ENCODE results near the gene TRIAP1. TPM values are rescaled to one million over a fixed set of nuclear protein-coding genes. Genes with fewer than 3 reads are reported as not detected.

TRIAP1 gene
- total RNA-seq, 1 experiment from 2014 or later, result 27.5 TPM

DNA sequence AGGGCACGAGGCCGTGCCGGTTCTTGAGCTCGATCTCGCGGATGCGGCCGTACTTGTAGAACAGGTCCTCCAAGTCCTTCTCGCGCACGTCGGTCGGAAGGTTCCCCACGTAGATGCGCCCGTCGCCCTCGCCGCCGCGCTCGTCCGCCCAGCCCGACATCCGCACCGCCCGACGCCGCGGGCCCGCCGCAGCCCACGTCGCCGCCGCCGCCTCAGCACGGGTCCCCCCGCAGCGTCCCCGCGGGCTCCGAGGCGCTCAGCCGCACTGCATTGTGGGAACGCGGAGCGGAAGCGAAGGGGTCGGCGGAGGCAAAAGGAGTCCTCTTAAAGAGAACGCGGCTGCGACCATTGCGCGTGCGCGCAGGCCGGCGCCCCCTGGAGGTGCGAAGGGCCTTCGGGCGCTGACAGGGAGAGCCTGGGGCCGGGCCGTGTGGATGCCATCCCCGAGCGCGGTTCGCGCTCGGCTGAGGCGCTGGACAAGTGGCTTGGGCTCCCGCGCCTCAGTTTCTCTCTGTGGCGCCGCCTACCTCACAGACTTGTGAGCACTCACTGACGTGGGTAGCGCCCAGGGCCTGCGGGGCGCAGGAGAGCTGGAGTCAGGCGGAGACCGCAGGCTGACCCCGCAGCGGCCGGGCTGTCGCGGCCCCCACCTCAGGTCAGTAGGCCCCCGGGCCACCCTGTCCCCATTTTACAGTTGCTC, 23.4 kb upstream of the TRIAP1 start, which contains the start of gene SRSF9:
Gene SRSF9 (minus strand): TSS at position 299 of the 700 bp plus-strand sequence. CDS start 139 bp downstream, at position 160.
- BruUV-seq (replicated peaks), result no TSS peak
- intact Hi-C loops (cut with micrococcal nuclease; ENCODE audit: unreplicated experiment), result loop anchor here (1.0 kb wide), 1 partner anchor 26 kb away; no protein-coding TSS in a partner anchor
- peak within 1 kb of the TSS; percentile 94 for H2AFZ ChIP-seq
- H3F3A ChIP-seq (ENCODE audit: insufficient read depth, low read depth), result peaks cover 42% of the 10 kb centered on the region
- H3K36me3 ChIP-seq (ENCODE audit: low read depth), result peaks cover 12% of the 10 kb centered on the region; the same call in 1 of the 2 replicates
- H3K27ac ChIP-seq, result peak within 1 kb of the TSS; percentile 54
- H3K4me1 ChIP-seq (replicated peaks; ENCODE audit: insufficient read depth), result peaks cover 52% of the 10 kb centered on the region
- TF ChIP-seq CTCF (conservative IDR thresholded peaks at IDR 0.05) (peak; percentile 77), EZH2 (IDR thresholded peaks at IDR 0.05; ENCODE audit: low read depth) (no peak)
- peak within 1 kb of the TSS; percentile 94 for H3K4me2 ChIP-seq
- H3K27me3 ChIP-seq (ENCODE audit: insufficient read depth, low read depth), result no peaks in the 10 kb centered on the region
- H3K9me3 ChIP-seq (ENCODE audit: insufficient read depth, low read depth), result no peaks in the 10 kb centered on the region
- DNase-seq, result peak; percentile 82 to 94
- H3K79me2 ChIP-seq (ENCODE audit: low read depth), result peaks cover 84% of the 10 kb centered on the region
- CTCF ChIA-PET, result interaction anchor here (0.6 kb wide), 1 partner anchor 353 kb away, joined by 8 read pairs; the partner anchor contains the start of gene RAB35
- H4K20me1 ChIP-seq (ENCODE audit: insufficient read depth), result peaks cover 37% of the 10 kb centered on the region
- H3K4me3 ChIP-seq, result peak within 1 kb of the TSS; percentile 77
- POLR2A ChIA-PET (ENCODE audit: unreplicated experiment), result interaction anchor here (0.7 kb wide), 1 partner anchor 69 kb away, joined by 3 read pairs; no protein-coding TSS in a partner anchor
- H3K9me2 ChIP-seq (ENCODE audit: insufficient read depth), result no peaks in the 10 kb centered on the region

DNA sequence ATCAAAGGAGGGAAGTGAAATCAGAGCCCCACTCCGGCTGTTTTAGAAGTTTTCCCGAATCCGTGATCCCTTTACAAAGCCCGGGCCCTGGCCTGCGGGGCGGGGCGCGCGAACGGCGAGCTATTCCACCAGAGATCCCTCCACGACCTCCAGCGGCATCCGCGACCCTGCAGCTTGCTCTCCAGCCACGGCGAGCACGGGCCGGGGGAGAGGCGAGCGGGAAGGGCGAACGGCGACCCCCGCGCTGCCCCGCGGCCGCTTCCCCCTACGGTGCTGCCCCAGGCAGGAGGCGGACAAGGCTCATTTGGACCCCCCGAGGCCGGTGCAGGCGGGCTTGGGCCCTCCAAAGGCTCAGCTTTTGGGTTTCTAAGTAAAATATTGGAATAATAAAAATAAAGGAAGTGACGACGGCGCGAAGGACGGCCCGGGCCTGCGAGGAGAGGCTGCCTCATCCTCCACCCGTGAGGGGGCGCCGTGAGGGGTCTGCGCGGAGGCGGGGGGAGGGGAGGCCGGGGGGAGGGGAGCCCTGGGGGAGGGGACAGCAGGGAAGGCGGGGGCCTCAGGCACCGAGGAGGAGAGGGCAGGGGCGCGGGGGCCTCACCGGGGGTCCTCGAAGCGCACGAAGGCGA, 22.8 kb upstream of the TRIAP1 start:
- intact Hi-C loops (cut with micrococcal nuclease; ENCODE audit: unreplicated experiment), result loop anchor here (1.0 kb wide), 1 partner anchor 26 kb away; no protein-coding TSS in a partner anchor
- POLR2A ChIA-PET (ENCODE audit: unreplicated experiment), result interaction anchor here (0.7 kb wide), 1 partner anchor 70 kb away, joined by 3 read pairs; no protein-coding TSS in a partner anchor
- H3K79me2 ChIP-seq (ENCODE audit: low read depth), result peaks cover 90% of the 10 kb centered on the region
- H4K20me1 ChIP-seq (ENCODE audit: insufficient read depth), result peaks cover 42% of the 10 kb centered on the region
- H3K9me3 ChIP-seq (ENCODE audit: insufficient read depth, low read depth), result no peaks in the 10 kb centered on the region
- H3K9me2 ChIP-seq (ENCODE audit: insufficient read depth), result no peaks in the 10 kb centered on the region
- peak in 1 of 2 experiments; percentile 20 for DNase-seq
- H3F3A ChIP-seq (ENCODE audit: insufficient read depth, low read depth), result peaks cover 41% of the 10 kb centered on the region
- peaks cover 13% of the 10 kb centered on the region; the same call in 1 of the 2 replicates for H3K36me3 ChIP-seq (ENCODE audit: low read depth)
- H3K4me1 ChIP-seq (replicated peaks; ENCODE audit: insufficient read depth), result peaks cover 47% of the 10 kb centered on the region
- H2AFZ ChIP-seq, result 0 out of 2 replicates have a peak overlapping the region, but pooled peaks have one; percentile 94
- no TSS peak for BruUV-seq (replicated peaks)
- TF ChIP-seq CTCF (conservative IDR thresholded peaks at IDR 0.05) (no peak), EZH2 (IDR thresholded peaks at IDR 0.05; ENCODE audit: low read depth) (no peak)
- peak overlapping the region; percentile 54 for H3K27ac ChIP-seq
- peak overlapping the region; percentile 77 for H3K4me3 ChIP-seq
- CTCF ChIA-PET, result interaction anchor here (0.6 kb wide), 1 partner anchor 217 kb away, joined by 9 read pairs; no protein-coding TSS in a partner anchor
- peak overlapping the region; percentile 94 for H3K4me2 ChIP-seq
- no peaks in the 10 kb centered on the region for H3K27me3 ChIP-seq (ENCODE audit: insufficient read depth, low read depth)

DNA sequence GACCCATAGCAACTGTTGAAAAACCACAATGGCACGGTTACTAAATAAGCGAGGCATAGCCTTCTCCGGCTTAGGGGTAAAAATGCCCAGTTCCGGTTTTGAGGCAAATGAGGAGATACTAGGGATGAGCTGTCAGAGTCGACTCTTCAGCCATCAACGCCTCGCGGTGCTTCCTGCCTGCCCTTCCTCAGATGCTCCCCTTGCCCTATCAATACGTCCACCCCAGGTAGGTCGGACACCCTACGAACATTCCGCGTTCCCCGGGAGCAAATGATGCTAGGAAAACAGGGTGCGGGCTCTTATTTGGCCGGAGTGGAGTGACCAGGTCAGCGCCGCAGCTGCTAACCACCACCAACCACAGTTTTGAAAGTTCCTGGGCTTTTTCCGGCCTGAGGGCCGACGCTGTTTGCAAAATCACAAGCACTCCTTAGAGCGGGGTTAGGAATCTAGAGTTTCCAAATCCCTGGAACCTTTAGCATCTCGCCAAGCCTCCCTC, 22.2 kb upstream of the TRIAP1 start:
- intact Hi-C loops (cut with micrococcal nuclease; ENCODE audit: unreplicated experiment), result no loop called here
- Histone ChIP-seq H3K9me2 (ENCODE audit: insufficient read depth) (no peaks in the 10 kb centered on the region), H3K27me3 (ENCODE audit: insufficient read depth, low read depth) (no peaks in the 10 kb centered on the region), H3K4me2 (peak overlapping the region; percentile 94), H3K4me3 (peak overlapping the region; percentile 77), H2AFZ (no peak overlapping the region), H3K4me1 (replicated peaks; ENCODE audit: insufficient read depth) (peaks cover 41% of the 10 kb centered on the region), H4K20me1 (ENCODE audit: insufficient read depth) (peaks cover 48% of the 10 kb centered on the region), H3K9me3 (ENCODE audit: insufficient read depth, low read depth) (no peaks in the 10 kb centered on the region), H3K79me2 (ENCODE audit: low read depth) (peaks cover 95% of the 10 kb centered on the region), H3K36me3 (ENCODE audit: low read depth) (peaks cover 19% of the 10 kb centered on the region; the same call in 1 of the 2 replicates), H3F3A (ENCODE audit: insufficient read depth, low read depth) (peaks cover 35% of the 10 kb centered on the region), H3K27ac (peak overlapping the region; percentile 54)
- ChIA-PET POLR2A (ENCODE audit: unreplicated experiment) (no interaction called here), CTCF (interaction anchor here (0.6 kb wide), 1 partner anchor 218 kb away, joined by 9 read pairs; no protein-coding TSS in a partner anchor)
- TSS peak; percentile 58 for BruUV-seq (replicated peaks)
- TF ChIP-seq CTCF (conservative IDR thresholded peaks at IDR 0.05) (no peak), EZH2 (IDR thresholded peaks at IDR 0.05; ENCODE audit: low read depth) (no peak)
- peak; percentile 29 to 37 for DNase-seq

All from PC-9 (cell line).